Measurements from ENCODE around the gene NME5.

NME5 gene

GRCh38 chr5:138139781-138140090, 508 bp upstream of the NME5 start:
- DNase-seq (ENCODE audit: low read depth in 3 of 3): no peak

DNA sequence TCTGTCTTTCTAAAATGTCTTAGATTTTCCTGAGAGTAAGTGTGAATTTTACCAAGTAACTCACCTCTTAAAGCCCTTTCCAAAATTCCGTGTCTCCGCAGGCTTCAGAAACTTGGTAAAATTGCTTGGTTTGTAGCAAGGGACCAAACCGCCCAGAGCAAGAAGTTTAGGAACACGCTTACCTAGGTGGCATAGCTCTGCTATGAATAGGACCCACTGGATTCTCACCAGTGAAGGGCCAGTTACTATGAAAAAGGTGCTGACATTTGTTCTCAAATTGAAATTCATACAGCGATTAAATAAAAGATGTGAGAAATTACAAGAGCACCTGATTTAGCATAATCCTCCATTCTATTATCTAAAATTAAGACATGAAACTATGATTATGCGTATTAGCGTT, 6.7 kb downstream of the NME5 start:
- no peak for DNase-seq (ENCODE audit: low read depth in 3 of 3)

GRCh38 chr5:138129347-138129746, 9.9 kb downstream of the NME5 start:
- no peak for DNase-seq (ENCODE audit: low read depth in 3 of 3)

- no peak for DNase-seq (ENCODE audit: low read depth in 3 of 3)
Observed at GRCh38 chr5:138128334-138128733, 10.9 kb downstream of the NME5 start.

GRCh38 chr5:138115254-138115653, 24.0 kb downstream of the NME5 start:
- no peak for DNase-seq (ENCODE audit: low read depth in 3 of 3)

DNA sequence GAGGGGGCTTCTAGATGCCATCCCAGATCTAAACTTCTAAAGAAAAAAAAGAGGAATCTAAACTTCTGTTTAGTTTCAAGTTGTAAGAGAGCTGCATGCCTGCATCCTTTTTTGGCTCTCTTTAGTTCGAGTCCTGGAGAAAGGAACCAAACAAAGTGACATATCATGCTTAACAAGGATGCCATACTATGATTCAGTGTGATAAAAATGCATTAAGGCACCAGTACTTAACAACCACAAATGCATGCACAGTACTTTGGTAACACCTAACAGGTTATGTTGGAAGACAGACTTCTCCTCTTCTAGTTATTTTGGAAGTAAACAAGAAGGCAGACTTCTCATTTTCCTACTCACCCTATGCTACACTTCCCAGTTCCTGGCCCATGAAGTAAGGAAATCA, 27.3 kb downstream of the NME5 start:
- no peak for DNase-seq (ENCODE audit: low read depth in 3 of 3)

GRCh38 chr5:138111181-138111580, 28.0 kb downstream of the NME5 start:
- no peak for DNase-seq (ENCODE audit: low read depth in 3 of 3)

DNA sequence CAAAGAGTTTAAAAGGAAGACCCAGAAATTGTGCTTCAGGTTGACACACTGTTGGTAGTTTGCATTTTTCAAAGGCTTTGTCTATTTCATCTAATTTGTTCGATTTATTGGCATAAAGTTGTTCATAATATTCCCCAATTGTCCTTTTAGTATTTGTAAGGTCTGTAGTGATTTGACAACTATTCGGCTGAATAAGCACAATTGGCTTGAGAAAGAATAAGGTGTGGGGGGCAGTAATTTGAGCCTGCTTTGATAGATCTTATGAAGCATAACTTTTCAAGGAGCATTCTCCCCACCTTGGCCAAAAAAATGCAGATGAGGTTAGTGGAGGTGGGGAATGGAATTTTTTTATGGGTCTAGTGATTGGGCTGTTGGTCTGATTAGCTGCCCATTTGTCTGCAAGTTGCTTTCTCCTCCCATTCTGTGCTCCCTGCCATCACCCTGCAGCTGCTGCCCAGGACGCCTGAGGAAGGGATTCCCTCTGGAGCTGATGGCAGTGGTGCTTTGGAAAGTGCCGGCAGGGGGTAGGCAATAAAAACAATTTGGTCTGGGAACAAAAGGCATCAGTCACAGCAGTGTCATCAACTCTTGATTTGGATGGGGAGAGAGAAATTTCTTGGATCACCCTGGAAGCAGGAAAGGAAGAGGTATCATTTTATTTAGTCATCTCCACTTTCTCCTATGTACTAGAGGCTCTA, 28.8 kb downstream of the NME5 start:
- DNase-seq (ENCODE audit: low read depth in 3 of 3): no peak

- DNase-seq (ENCODE audit: low read depth in 3 of 3): no peak
Observed at GRCh38 chr5:138109463-138110265, 29.6 kb downstream of the NME5 start.

DNA sequence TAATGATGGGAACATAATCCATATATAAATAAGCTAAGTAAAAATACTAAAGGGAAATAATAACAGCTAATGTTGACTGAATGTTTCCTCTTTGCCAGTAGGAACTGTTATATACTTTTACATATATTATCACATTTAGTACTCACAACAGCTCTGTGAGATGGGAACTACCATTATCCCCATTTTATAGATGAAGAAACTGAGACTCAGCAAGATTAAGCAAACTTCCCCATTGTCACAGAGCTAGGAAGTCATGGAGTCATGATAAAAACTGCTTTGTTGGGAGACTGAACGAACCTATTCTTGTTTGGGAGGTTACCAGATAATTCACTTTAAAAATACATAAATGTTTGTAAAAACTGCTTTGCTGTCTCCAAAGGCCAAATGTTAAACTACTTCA, 32.0 kb downstream of the NME5 start:
- no peak for DNase-seq (ENCODE audit: low read depth in 3 of 3)

GRCh38 chr5:138105709-138106108, 33.5 kb downstream of the NME5 start:
- DNase-seq (ENCODE audit: low read depth in 3 of 3): no peak

GRCh38 chr5:138103319-138103637, 36.0 kb downstream of the NME5 start:
- DNase-seq (ENCODE audit: low read depth in 3 of 3): no peak

- no peak for DNase-seq (ENCODE audit: low read depth in 3 of 3)
Observed at GRCh38 chr5:138102454-138103318, 36.5 kb downstream of the NME5 start.

- DNase-seq (ENCODE audit: low read depth in 3 of 3): no peak
Observed at GRCh38 chr5:138096997-138097828, 42.0 kb downstream of the NME5 start.

GRCh38 chr5:138096363-138096762, 42.9 kb downstream of the NME5 start:
- no peak for DNase-seq (ENCODE audit: low read depth in 3 of 3)

DNA sequence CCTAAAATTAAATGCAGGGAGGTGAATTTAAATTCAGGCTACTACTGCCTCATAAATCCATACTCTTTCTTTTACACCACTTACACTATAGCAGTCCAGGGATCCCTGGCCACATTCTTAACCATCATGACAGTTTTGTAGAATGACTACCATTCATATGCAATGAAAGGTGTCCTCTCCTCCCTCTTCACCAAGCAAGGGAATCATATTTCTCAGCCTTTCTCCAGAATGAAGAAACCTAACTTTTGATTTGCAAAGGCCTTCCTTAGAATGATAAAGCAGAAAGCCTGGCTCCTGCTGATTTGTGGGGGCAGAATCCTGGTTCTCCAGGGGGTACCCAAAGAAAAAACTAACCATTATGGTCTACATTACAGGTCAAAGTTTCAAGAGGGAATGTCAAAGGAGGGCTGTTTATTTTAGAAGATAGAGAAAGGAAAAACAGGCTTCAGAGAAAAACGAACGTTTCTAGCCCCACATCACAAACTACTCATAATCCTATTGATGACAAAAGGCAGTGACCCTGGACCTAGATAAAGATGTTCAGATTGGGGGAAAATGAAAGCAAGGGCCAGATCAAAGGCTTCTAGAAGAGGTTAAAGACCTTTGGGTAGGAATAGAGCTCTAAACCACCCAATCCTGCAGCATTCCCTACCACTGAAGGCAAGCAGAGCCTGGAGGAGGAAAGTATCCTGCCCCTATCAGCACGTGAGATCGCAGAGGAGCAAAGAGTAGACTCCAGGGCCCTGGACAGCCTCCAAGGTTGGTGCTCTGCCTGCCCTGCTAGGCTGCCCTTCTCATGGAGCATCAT, 43.9 kb downstream of the NME5 start:
- DNase-seq (ENCODE audit: low read depth in 3 of 3): no peak

GRCh38 chr5:138093036-138093435, 46.2 kb downstream of the NME5 start:
- DNase-seq (ENCODE audit: low read depth in 3 of 3): no peak

DNA sequence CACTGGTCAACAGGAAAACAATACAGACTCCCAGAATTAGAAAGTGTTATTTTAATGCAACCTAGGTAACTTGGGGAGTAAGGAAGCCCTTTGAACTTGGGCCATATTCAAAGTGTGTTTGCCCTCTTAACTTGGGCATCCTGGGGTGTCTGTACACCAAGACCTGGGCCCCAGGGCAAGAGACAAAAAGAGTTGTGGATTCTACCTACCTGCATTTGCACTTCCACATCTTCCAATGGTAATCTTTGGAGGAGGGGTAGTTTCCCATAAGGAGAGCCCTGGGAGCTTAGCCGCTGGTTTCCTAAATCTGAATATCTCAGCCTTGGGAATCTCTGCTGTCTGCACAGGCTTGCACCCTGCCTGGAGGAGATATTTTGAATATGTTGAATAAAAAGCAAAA, 46.9 kb downstream of the NME5 start:
- DNase-seq (ENCODE audit: low read depth in 3 of 3): no peak

GRCh38 chr5:138091685-138092084, 47.5 kb downstream of the NME5 start:
- no peak for DNase-seq (ENCODE audit: low read depth in 3 of 3)

GRCh38 chr5:138083702-138084101, 55.5 kb downstream of the NME5 start, which contains the start of gene WNT8A:
WNT8A (plus strand) TSS chr5:138084033; CDS start chr5:138084128, 95 bp downstream.
- no peak for DNase-seq (ENCODE audit: low read depth in 3 of 3)

DNA sequence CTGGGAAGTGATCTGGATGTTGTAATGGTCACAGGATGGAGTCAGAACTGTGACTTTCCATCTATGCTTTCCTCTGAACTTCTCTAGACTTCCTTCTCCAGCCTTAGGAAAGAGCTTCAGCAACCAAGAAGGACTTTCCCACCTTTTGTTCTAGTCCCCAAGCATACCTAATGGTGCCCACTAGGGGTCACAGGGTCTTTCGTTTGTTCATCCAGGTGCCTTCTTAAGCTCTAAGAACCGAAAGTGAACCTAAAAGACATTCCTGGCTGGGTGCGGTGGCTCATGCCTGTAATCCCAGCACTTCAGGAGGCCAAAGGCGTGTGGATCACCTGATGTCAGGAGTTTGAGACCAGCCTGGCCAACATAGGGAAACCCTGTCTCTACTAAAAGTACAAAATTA, 57.2 kb downstream of the NME5 start:
- no peak for DNase-seq (ENCODE audit: low read depth in 3 of 3)

All from stimulated activated CD4-positive, alpha-beta T cell treated with anti-CD3 and anti-CD28 coated beads, TNF-alpha, amount 100 ng/mL, for 4 hours (primary cell).